ENCODE data around the gene APOE. TPM values are rescaled to one million over a fixed set of nuclear protein-coding genes. Genes with fewer than 3 reads are reported as not detected.

The APOE gene
- total and polyA plus RNA-seq, 2 of the 13 experiments (the other 11 are each of a cell fraction or from before 2014, with no cell fraction given), result 1,328 to 1,470 TPM

DNA sequence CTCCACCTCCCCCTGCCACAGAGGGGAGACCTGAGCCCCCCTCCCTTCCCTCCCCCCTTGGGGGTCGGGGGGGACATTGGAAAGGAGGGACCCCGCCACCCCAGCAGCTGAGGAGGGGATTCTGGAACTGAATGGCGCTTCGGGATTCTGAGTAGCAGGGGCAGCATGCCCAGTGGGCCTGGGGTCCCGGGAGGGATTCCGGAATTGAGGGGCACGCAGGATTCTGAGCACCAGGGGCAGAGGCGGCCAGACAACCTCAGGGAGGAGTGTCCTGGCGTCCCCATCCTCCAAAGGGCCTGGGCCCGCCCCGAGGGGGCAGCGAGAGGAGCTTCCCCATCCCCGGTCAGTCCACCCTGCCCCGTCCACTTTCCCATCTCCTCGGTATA, 2.4 kb upstream of the APOE start (continued):
- TF ChIP-seq, protein P1, sequence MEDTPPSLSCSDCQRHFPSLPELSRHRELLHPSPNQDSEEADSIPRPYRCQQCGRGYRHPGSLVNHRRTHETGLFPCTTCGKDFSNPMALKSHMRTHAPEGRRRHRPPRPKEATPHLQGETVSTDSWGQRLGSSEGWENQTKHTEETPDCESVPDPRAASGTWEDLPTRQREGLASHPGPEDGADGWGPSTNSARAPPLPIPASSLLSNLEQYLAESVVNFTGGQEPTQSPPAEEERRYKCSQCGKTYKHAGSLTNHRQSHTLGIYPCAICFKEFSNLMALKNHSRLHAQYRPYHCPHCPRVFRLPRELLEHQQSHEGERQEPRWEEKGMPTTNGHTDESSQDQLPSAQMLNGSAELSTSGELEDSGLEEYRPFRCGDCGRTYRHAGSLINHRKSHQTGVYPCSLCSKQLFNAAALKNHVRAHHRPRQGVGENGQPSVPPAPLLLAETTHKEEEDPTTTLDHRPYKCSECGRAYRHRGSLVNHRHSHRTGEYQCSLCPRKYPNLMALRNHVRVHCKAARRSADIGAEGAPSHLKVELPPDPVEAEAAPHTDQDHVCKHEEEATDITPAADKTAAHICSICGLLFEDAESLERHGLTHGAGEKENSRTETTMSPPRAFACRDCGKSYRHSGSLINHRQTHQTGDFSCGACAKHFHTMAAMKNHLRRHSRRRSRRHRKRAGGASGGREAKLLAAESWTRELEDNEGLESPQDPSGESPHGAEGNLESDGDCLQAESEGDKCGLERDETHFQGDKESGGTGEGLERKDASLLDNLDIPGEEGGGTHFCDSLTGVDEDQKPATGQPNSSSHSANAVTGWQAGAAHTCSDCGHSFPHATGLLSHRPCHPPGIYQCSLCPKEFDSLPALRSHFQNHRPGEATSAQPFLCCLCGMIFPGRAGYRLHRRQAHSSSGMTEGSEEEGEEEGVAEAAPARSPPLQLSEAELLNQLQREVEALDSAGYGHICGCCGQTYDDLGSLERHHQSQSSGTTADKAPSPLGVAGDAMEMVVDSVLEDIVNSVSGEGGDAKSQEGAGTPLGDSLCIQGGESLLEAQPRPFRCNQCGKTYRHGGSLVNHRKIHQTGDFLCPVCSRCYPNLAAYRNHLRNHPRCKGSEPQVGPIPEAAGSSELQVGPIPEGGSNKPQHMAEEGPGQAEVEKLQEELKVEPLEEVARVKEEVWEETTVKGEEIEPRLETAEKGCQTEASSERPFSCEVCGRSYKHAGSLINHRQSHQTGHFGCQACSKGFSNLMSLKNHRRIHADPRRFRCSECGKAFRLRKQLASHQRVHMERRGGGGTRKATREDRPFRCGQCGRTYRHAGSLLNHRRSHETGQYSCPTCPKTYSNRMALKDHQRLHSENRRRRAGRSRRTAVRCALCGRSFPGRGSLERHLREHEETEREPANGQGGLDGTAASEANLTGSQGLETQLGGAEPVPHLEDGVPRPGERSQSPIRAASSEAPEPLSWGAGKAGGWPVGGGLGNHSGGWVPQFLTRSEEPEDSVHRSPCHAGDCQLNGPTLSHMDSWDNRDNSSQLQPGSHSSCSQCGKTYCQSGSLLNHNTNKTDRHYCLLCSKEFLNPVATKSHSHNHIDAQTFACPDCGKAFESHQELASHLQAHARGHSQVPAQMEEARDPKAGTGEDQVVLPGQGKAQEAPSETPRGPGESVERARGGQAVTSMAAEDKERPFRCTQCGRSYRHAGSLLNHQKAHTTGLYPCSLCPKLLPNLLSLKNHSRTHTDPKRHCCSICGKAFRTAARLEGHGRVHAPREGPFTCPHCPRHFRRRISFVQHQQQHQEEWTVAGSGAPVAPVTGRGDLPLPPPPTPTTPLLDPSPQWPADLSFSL (CRISPR knock-in tag; IDR thresholded peaks at IDR 0.05), result no peak
- TF ChIP-seq GFI1 (CRISPR knock-in tag; IDR thresholded peaks at IDR 0.05; ENCODE audit: borderline replicate concordance) (no peak), SKI (IDR thresholded peaks at IDR 0.05; ENCODE audit: partially characterized antibody) (no peak), U2AF1 (optimal IDR thresholded peaks at IDR 0.05; ENCODE audit: low read depth, low read length) (no peak), ZNF672 (CRISPR knock-in tag; IDR thresholded peaks at IDR 0.05) (no peak), KLF12 (CRISPR knock-in tag; IDR thresholded peaks at IDR 0.05; ENCODE audit: borderline replicate concordance) (no peak)
- TF ChIP-seq, protein P2, sequence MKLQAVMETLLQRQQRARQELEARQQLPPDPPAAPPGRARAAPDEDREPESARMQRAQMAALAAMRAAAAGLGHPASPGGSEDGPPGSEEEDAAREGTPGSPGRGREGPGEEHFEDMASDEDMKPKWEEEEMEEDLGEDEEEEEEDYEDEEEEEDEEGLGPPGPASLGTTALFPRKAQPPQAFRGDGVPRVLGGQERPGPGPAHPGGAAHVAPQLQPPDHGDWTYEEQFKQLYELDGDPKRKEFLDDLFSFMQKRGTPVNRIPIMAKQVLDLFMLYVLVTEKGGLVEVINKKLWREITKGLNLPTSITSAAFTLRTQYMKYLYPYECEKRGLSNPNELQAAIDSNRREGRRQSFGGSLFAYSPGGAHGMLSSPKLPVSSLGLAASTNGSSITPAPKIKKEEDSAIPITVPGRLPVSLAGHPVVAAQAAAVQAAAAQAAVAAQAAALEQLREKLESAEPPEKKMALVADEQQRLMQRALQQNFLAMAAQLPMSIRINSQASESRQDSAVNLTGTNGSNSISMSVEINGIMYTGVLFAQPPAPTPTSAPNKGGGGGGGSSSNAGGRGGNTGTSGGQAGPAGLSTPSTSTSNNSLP (IDR thresholded peaks at IDR 0.05; ENCODE audit: low read depth, low read length), result no peak
- TF ChIP-seq, protein P3, sequence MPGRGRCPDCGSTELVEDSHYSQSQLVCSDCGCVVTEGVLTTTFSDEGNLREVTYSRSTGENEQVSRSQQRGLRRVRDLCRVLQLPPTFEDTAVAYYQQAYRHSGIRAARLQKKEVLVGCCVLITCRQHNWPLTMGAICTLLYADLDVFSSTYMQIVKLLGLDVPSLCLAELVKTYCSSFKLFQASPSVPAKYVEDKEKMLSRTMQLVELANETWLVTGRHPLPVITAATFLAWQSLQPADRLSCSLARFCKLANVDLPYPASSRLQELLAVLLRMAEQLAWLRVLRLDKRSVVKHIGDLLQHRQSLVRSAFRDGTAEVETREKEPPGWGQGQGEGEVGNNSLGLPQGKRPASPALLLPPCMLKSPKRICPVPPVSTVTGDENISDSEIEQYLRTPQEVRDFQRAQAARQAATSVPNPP (CRISPR knock-in tag; IDR thresholded peaks at IDR 0.05), result no peak

Data from HepG2 (cell line).